H9 (cell line): ENCODE data around the gene CCAR1. TPM values are rescaled to one million over a fixed set of nuclear protein-coding genes. Genes with fewer than 3 reads are reported as not detected.

ENCODE experiments used
- DNase-seq: peaks from one replicate; pipeline ENCODE4 v3.0.0-alpha.2; 2017
- H2AFZ ChIP-seq: one replicate; pipeline ENCODE4 v1.6.1; 2013; ENCODE audit warnings: mild to moderate bottlenecking, low read length, control low read depth, moderate library complexity
- H2AK5ac ChIP-seq: 2 replicates; pipeline ENCODE4 v1.6.1; 2013; ENCODE audit warnings: low read length, control low read depth, mixed read lengths; ENCODE audit not compliant: insufficient read length
- H2BK120ac ChIP-seq: one replicate; pipeline ENCODE4 v1.6.1; 2013; ENCODE audit warnings: low read depth, mild to moderate bottlenecking, low read length, control low read depth, inconsistent platforms; ENCODE audit not compliant: poor library complexity, severe bottlenecking
- H2BK12ac ChIP-seq: 2 replicates; pipeline ENCODE4 v1.6.1; 2013; ENCODE audit warnings: low read length, control low read depth, mixed read lengths, low read depth; ENCODE audit not compliant: insufficient read length
- H2BK15ac ChIP-seq: 2 replicates; pipeline ENCODE4 v1.6.1; 2013; ENCODE audit warnings: low read depth, low read length, control low read depth
- H2BK20ac ChIP-seq: one replicate; pipeline ENCODE4 v1.6.1; 2013; ENCODE audit warnings: low read depth, mild to moderate bottlenecking, low read length, control low read depth, inconsistent platforms; ENCODE audit not compliant: poor library complexity, severe bottlenecking
- H2BK5ac ChIP-seq: 2 replicates; pipeline ENCODE4 v1.6.1; 2013; ENCODE audit warnings: low read length, control low read depth, mixed read lengths; ENCODE audit not compliant: insufficient read length
- H3K14ac ChIP-seq: 2 replicates; pipeline ENCODE4 v1.6.1; 2013; ENCODE audit warnings: low read length, control low read depth; ENCODE audit not compliant: insufficient read depth
- H3K18ac ChIP-seq: 2 replicates; pipeline ENCODE4 v1.6.1; 2013; ENCODE audit warnings: low read depth, mild to moderate bottlenecking, mixed read lengths, low read length, control low read depth; ENCODE audit not compliant: insufficient read length
- H3K23ac ChIP-seq: 2 replicates; pipeline ENCODE4 v1.6.1; 2013; ENCODE audit warnings: low read length, control low read depth, mixed read lengths, low read depth; ENCODE audit not compliant: insufficient read length
- H3K23me2 ChIP-seq: 2 replicates; pipeline ENCODE4 v1.6.1; 2013; ENCODE audit warnings: low read depth, mild to moderate bottlenecking, mixed read lengths, low read length, control low read depth; ENCODE audit not compliant: insufficient read length, poor library complexity, severe bottlenecking
- H3K27ac ChIP-seq: 2 replicates; pipeline ENCODE4 v1.5.1; 2013; ENCODE audit warnings: low read length, control low read depth, mixed read lengths, low read depth; ENCODE audit not compliant: insufficient read length
- H3K27me3 ChIP-seq: 2 replicates; pipeline ENCODE4 v1.6.1; 2013; ENCODE audit warnings: low read length, control low read depth, inconsistent platforms; ENCODE audit not compliant: insufficient read depth
- H3K4ac ChIP-seq: 2 replicates; pipeline ENCODE4 v1.6.1; 2013; ENCODE audit warnings: low read depth, mild to moderate bottlenecking, control low read depth, inconsistent platforms, low read length, moderate library complexity
- H3K4me1 ChIP-seq: 2 replicates; pipeline ENCODE4 v1.6.1; 2013; ENCODE audit warnings: low read length, control low read depth, inconsistent platforms; ENCODE audit not compliant: insufficient read depth
- H3K4me2 ChIP-seq: 2 replicates; pipeline ENCODE4 v1.6.1; 2013; ENCODE audit warnings: low read length, control low read depth, mixed read lengths; ENCODE audit not compliant: insufficient read length, insufficient read depth
- H3K56ac ChIP-seq: 2 replicates; pipeline ENCODE4 v1.6.1; 2013; ENCODE audit warnings: low read depth, mild to moderate bottlenecking, mixed read lengths, low read length, control low read depth; ENCODE audit not compliant: insufficient read length
- H3K79me1 ChIP-seq: 2 replicates; pipeline ENCODE4 v1.6.1; 2013; ENCODE audit warnings: low read depth, mild to moderate bottlenecking, moderate library complexity, low read length, control low read depth, inconsistent platforms; ENCODE audit not compliant: insufficient read depth, poor library complexity, severe bottlenecking
- H3K79me2 ChIP-seq: 2 replicates; pipeline ENCODE4 v1.6.1; 2013; ENCODE audit warnings: low read length, control low read depth, inconsistent platforms; ENCODE audit not compliant: insufficient read depth
- H3K9ac ChIP-seq: 2 replicates; pipeline ENCODE4 v1.6.1; 2013; ENCODE audit warnings: low read length, control low read depth, mixed read lengths; ENCODE audit not compliant: insufficient read length; ENCODE audit errors: extremely low read depth
- H3K9me3 ChIP-seq: one replicate; pipeline ENCODE4 v1.6.1; 2013; ENCODE audit warnings: low read depth, low read length, inconsistent platforms; ENCODE audit not compliant: control insufficient read depth
- H3T11ph ChIP-seq: one replicate; pipeline ENCODE4 v1.6.1; 2013; ENCODE audit warnings: mild to moderate bottlenecking, low read length, control low read depth, inconsistent platforms
- H4K20me1 ChIP-seq: one replicate; pipeline ENCODE4 v1.6.1; 2013; ENCODE audit not compliant: control insufficient read depth, insufficient read length, insufficient read depth
- H4K5ac ChIP-seq: 2 replicates; pipeline ENCODE4 v1.6.1; 2013; ENCODE audit warnings: low read depth, mild to moderate bottlenecking, mixed read lengths, low read length, control low read depth; ENCODE audit not compliant: insufficient read length
- H4K8ac ChIP-seq: replicated peaks from 2 replicates; pipeline ENCODE4 v1.6.1; 2013; ENCODE audit warnings: low read length, control low read depth, mixed read lengths, low read depth; ENCODE audit not compliant: insufficient read length
- H4K91ac ChIP-seq: 2 replicates; pipeline ENCODE4 v1.6.1; 2013; ENCODE audit warnings: low read depth, mild to moderate bottlenecking, moderate library complexity, mixed read lengths, low read length, control low read depth; ENCODE audit not compliant: insufficient read length
- H3K27ac Mint-ChIP-seq, 3 experiments: 2 replicates in 2 of 3; 3 replicates in 1 of 3; pipeline ENCODE4 v1.8.0; 2020 to 2021; ENCODE audit warnings: mixed read lengths in 3 of 3, mild to moderate bottlenecking in 1 of 3, moderate library complexity in 1 of 3
- H3K27me3 Mint-ChIP-seq: 2 replicates; pipeline ENCODE4 v1.8.0; 2021; ENCODE audit warnings: low read depth, mild to moderate bottlenecking, moderate library complexity, mixed read lengths
- H3K36me3 Mint-ChIP-seq, 3 experiments: 2 replicates in 2 of 3; 3 replicates in 1 of 3; pipeline ENCODE4 v1.8.0; 2020 to 2021; ENCODE audit warnings: low read depth in 3 of 3, mixed read lengths in 3 of 3; ENCODE audit not compliant: insufficient read depth in 1 of 3
- H3K4me1 Mint-ChIP-seq, 2 experiments: 2 replicates each; pipeline ENCODE4 v1.8.0; 2020; ENCODE audit warnings: mixed read lengths in 2 of 2
- H3K4me3 Mint-ChIP-seq, 2 experiments: 2 replicates in 1 of 2; 3 replicates in 1 of 2; pipeline ENCODE4 v1.8.0; 2020 to 2021; ENCODE audit warnings: mild to moderate bottlenecking in 2 of 2, mixed read lengths in 2 of 2, moderate library complexity in 1 of 2
- H3K9me3 Mint-ChIP-seq, 2 experiments: 2 replicates in 1 of 2; 3 replicates in 1 of 2; pipeline ENCODE4 v1.8.0; 2020; ENCODE audit warnings: mild to moderate bottlenecking in 2 of 2, mixed read lengths in 2 of 2, moderate library complexity in 1 of 2
- CTCF ChIP-seq: fragments of 200-600 bp; sonication (generic); conservative IDR thresholded peaks from 3 replicates; pipeline ENCODE4 v1.8.0; 2021; ENCODE audit warnings: antibody characterized with exemption, mild to moderate bottlenecking
- WGBS: extraction: QIAGEN DNeasy Blood & Tissue Kit; methylation state at CpG from one replicate; pipeline ENCODE4 v1.1.7; 2013; ENCODE audit warnings: missing lambda C conversion rate, low lambda C conversion rate, mixed read lengths; ENCODE audit not compliant: insufficient read length; ENCODE audit errors: extremely low coverage; 5-methylcytosine and 5-hydroxymethylcytosine counted together
- total RNA-seq: library from RNA; stranded (reverse); gene quantifications from 2 replicates; pipeline ENCODE4 v1.2.1, GENCODE V29; 2021

CCAR1 gene
- total RNA-seq, 1 experiment from 2014 or later, result 118 TPM

DNA sequence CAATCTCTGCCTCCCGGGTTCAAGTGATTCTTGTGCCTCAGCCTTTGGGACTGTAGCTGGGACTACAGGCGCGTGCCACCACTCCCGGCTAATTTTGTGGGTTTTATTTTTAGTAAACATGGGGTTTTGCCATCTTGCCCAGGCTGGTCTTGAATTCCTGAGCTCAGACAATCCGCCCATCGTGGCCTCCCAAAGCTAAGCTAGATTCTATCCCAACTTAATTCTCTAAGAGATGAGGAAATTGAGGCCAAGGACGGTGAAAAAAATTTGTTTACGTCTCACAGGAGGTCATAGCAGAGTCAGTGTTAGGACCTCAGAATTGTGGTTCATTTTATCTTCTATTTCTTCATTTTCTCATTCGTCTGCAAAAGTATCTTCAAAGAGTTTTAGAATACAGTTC, 6.1 kb downstream of the CCAR1 start:
- Histone ChIP-seq H3K56ac (no peak overlapping the region), H3K27ac (no peak overlapping the region), H2BK15ac (no peak overlapping the region), H3K4me2 (no peak overlapping the region), H3T11ph (no peak overlapping the region), H3K18ac (no peak overlapping the region), H2AFZ (no peak overlapping the region), H3K23me2 (no peaks in the 10 kb centered on the region), H4K5ac (no peak overlapping the region), H3K14ac (no peak overlapping the region), H4K91ac (no peak overlapping the region), H3K9me3 (no peaks in the 10 kb centered on the region), H3K4me1 (no peaks in the 10 kb centered on the region), H3K79me2 (peaks cover 2% of the 10 kb centered on the region; the same call in 1 of the 2 replicates), H2BK20ac (no peak overlapping the region), H3K4ac (no peak overlapping the region), H3K9ac (no peak overlapping the region), H3K79me1 (peaks cover 2% of the 10 kb centered on the region), H2BK120ac (no peak overlapping the region), H3K27me3 (no peaks in the 10 kb centered on the region), H2BK5ac (no peak overlapping the region), H4K8ac (no peak overlapping the region), H4K20me1 (no peaks in the 10 kb centered on the region), H2BK12ac (no peak overlapping the region), H3K23ac (no peak overlapping the region), H2AK5ac (no peak overlapping the region)
- Mint-ChIP-seq H3K36me3 (peaks cover 54 to 91% (median 80%) of the 10 kb centered on the region in 3 experiments), H3K27me3 (no peaks in the 10 kb centered on the region), H3K27ac (peak overlapping the region in 1 of 3 experiments; percentile 95; a peak in 2 of 7 replicates), H3K9me3 (no peaks in the 10 kb centered on the region), H3K4me3 (no peak overlapping the region), H3K4me1 (peaks cover 12 to 13% of the 10 kb centered on the region in 2 experiments)
- whole genome bisulfite sequencing, result no CpG with 5 or more reads among the region's 9 CpGs
- DNase-seq, result no peak
- no peak for TF ChIP-seq CTCF
